Stimulated activated CD8-positive, alpha-beta memory T cell treated with anti-CD3 and anti-CD28 coated beads, Interleukin-12 subunit alpha, Interleukin-12 subunit beta, amount 100 ng/mL, for 24 hours (primary cell): ENCODE data around the gene CUL9.
A peak's percentile ranks its signal among the peaks of the same experiment; 100 is the strongest.
"Not testable (repeated sequence)": the region's sequence is repeated elsewhere in the genome, so short reads cannot be mapped to it uniquely, and the experiment has no call there.

Source experiments
- DNase-seq: peaks from one replicate; pipeline ENCODE4 v3.0.0-alpha.2; 2020; ENCODE audit errors: extremely low read depth

Gene CUL9

DNA sequence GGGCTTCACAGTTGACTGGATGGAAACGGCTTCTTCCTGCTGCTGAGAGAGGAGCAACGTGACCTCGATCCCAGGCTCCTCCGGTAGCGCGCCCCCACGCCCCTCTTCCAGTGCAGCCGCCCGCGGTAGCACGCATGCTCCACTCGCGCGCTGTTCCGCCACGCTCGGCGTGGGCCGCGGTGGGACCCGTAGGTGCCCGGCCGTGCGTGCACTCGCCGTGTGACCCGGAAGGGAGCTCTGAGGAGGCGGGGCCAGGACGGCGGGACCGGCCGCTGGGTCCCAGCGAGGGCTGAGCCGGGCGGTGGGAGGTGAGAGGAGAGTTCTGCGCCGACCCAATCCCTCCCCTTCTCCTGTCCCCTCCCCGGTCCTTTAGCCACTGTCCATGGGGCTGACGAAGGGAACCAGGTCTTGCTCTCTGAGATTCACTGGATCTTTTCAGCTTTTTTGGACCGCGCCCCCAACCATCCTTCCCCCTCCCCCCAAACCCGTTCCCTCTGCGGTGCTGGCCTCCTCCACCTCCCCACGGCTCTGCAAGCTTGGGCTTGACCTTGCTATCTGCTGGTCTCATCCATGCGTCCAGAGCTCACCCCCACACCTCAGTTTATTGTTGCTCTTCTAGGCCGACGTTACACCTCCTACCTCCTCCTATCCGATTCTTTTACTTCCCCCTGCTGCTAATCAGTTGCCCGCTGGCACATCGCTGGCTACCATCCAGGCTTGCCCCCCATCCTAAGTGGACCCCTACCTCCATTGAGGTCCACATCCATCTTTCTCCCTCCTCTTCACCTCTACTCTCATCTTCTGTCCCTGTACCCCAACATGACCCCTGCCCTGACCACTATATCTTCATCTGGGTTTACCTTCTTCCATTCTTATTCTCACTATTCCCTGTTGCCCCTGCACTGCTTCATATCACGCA, at the start of gene CUL9:
Gene CUL9 (plus strand): TSS at position 255 of the 919 bp plus-strand sequence. CDS start 2,115 bp downstream, outside the sequence.
- peak; percentile 66 for DNase-seq

GRCh38 chr6:43138267-43138666, 43.7 kb upstream of the CUL9 start:
- DNase-seq, result no peak

- DNase-seq, result not testable (repeated sequence)
Observed at GRCh38 chr6:43139973-43140372, 42.0 kb upstream of the CUL9 start.

DNA sequence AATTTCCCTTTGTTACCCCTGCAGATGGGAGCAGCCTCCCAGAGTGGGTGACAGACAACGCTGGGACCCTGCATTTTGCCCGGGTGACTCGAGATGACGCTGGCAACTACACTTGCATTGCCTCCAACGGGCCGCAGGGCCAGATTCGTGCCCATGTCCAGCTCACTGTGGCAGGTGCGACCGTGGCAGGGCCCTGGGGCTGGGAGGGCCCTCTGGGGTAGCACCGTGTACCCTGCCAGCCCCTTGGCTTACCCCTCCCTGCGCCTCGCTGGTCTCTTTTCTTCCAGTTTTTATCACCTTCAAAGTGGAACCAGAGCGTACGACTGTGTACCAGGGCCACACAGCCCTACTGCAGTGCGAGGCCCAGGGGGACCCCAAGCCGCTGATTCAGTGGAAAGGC, 40.4 kb upstream of the CUL9 start:
- DNase-seq, result no peak

- no peak for DNase-seq
Observed at GRCh38 chr6:43142101-43142500, 39.9 kb upstream of the CUL9 start.

GRCh38 chr6:43143235-43144128, 38.5 kb upstream of the CUL9 start:
- peak; percentile 47 for DNase-seq

DNA sequence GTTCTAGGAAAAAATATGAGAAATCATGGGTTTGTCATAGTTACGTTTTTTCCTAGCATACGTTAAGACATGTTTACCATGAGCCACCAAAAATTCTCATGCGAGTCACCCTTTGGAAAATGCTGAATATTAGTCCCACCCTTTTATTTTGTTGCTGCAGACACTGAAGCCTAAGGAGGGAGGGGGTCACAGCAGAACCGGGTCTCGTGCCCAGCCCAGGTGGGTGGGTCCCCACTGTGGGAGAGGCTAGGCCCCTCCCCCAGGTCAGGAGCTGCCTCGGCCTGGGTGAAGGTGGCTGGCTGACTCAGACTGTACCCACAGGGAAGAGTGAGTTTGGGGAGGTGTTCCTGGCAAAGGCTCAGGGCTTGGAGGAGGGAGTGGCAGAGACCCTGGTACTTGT, 37.1 kb upstream of the CUL9 start:
- no peak for DNase-seq

DNA sequence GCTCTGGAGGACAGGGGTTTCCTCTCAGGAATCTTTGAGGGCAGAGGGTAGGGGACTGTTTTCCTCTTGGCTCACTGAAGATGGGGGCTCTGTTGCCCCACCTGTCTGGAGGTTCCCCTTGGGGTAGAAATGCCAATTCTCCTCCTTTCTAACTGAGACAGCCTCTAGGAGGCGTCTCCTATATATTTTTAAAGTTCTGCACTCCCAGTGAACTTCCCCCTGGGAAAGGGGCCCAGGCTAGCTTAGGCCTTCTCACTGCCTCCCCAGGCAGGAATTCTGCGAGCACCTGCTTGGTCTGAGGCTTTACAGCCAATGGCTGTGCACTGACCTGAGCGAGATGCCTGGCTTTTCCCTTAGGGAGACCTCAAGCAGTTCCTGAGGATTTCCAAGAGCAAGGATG, 35.7 kb upstream of the CUL9 start:
- no peak for DNase-seq

- no peak for DNase-seq
Observed at GRCh38 chr6:43146709-43147688, 35.0 kb upstream of the CUL9 start.

DNA sequence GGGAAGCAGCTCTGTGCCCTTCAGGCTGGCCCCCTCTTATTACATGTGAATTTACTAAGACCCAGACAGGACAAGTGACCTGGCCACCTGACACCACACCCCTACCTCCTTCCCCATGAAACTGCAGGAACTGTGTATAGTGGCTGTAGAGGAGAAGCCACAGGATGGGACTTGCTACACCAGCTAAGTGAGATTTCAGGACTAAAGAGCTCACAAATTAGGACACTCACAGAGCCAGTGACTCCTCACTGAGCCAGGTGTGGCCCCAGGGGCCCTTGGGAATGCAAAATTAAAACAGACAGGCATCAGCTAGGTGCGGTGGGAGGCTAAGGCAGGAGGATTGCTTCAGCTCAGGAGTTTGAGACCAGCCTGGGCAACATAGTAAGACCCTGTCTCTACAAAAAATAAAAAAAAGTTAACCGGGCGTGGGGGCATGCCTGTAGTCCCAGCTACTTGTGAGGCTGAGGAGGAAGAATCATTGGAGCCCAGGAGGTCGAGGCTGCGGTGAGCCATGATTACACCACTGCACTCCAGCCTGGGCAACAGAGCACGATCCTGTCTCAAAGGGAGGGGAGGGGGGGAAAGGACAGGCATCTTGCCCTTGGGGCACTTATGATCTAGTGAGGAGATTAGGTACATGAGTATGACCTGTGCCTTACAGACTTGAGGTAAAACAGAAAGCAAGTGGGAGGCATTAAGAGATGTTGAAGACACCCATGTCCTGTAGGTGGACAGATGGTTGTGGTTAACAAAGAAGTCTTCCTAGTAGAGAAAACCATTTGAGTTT, 34.1 kb upstream of the CUL9 start:
- DNase-seq, result no peak

DNA sequence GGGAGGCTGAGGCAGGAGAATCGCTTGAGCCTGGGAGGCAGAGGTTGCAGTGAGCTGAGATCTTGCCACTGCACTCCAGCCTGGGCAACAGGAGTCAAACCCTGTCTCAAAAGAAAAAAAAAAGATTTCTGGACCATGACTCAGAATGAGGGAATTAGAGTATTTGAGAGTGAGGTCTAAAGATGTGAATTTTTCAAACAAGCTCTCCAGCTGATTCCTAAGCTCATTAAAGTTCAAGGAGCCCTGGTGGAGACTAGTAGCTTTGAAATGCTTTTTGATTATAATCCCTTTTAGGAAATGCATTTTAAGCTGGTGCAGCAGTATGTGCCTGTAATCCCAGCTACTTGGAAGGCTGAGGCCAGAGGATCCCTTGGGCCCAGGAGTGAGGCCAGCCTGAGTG, 32.7 kb upstream of the CUL9 start:
- no peak for DNase-seq

- no peak for DNase-seq
Observed at GRCh38 chr6:43150051-43150751, 31.8 kb upstream of the CUL9 start.

DNA sequence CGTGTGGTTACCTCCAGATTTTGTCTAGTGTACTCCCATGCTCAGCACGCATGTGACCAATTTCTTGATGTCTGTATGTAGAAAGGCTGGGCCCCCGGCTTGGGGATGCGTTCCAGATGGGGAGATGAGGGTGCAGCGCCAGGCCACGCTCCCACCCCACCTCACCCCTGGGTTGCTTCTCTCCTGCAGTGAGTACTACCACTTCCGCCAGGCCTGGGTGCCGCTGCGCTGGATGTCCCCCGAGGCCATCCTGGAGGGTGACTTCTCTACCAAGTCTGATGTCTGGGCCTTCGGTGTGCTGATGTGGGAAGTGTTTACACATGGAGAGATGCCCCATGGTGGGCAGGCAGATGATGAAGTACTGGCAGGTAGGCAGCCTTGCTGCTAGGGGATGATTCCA, 22.4 kb upstream of the CUL9 start:
- DNase-seq, result no peak

GRCh38 chr6:43163899-43164298, 18.1 kb upstream of the CUL9 start:
- no peak for DNase-seq

DNA sequence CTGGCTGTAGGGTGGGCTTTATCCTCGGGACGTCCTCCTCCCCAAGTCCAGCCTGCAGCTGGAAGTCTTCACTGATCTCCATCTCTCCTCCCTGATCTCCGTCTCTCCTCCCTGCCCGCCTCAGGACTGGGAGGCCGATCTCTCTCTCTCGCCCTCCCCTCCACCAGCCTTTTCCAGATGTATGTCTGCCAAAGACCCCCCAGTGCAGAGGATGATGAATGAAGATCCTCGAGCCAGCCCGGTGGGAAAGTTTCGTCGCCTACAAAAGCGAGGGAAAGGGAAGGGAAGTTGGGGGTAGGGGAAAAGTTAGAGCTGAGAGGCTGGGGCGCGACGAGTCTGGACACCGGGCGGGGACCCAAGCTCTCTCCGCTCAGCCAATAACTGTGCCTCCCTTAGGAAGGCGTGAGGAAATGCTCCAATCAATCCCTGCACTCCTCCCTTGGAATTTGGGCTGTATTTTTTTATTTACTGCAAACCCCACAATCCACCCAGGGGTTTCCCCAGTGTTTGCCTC, 11.5 kb upstream of the CUL9 start:
- DNase-seq, result no peak

DNA sequence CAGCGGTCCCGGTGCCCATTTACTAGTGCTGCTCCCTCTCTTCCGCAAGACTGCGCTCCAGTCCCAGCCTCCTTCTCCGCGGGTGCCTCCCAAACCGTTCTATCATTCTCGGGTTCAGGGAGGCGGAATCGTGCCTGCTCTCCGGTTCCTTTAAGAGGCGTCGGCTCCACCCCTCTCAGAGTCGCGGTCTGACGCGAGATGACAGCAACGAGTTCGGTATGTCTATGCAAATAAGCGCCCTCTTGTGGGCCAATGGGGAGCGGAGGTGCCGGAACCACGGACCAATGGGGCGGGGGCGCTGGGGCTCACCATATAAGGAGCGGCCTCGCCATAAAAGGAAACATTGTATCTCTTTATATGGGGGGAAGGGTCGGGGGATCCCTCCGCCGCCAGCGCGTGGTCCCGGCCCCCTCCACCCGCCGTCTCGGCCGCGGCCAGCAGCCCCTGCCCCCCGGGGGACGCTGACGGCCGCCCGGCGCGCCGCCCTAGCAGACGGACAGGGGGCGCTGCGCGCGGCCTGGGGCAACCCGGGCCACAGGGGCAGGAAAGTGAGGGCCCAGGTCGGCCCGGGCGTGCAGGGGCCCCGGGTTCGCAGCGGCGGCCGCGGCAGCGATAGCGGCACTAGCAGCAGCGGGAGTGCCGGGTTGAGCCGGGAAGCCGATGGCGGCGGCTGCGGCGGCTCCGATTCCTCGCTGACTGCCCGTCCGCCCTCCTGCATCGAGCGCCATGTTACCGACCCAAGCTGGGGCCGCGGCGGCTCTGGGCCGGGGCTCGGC, 10.9 kb upstream of the CUL9 start, which contains the start of gene SRF:
Gene SRF (plus strand): TSS at position 339 of the 776 bp plus-strand sequence. CDS start 388 bp downstream, at position 727.
- peak; percentile 99 for DNase-seq

- no peak for DNase-seq
Observed at GRCh38 chr6:43171707-43172103, 10.3 kb upstream of the CUL9 start.

DNA sequence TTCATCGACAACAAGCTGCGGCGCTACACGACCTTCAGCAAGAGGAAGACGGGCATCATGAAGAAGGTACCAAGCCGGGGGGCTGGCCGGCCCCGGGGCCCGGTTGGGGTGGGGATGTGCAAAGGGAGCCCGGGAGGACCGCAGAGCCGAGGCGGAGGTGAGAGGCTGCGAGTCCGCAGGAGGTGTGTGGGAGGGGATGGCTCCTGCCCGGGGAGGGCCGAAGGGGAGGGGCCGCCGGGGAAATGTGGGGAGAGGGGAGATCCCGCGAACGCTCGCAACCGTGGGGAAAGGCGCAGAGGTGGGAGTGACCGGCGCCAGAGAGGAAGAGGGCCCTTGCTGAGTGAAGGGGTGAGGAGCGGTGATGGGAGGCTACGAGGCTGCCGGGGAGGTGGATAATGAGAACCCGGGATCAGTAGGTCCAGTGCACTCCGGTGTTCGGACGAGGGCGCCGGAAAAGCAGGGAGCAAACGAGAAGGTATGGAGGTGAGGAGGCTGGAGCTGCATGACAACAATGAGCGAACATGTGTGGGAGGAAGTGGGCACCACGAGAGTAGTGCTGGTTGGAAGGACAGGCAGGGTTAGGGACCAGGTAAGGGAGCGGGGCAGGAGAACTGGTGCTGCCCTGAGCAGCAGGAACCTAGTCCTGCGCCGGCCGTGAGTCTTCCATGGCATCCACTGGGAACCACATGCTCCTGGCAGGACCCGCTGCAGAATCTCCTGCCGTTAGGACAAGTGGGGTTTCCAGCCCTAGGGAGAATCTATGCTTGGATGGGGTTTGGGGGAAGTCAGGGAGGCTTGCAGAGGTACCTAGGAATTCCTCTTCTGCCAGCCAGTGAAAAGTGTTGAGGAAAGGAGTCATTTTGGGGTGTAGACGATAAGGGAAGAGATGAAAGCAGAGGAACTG, 9.6 kb upstream of the CUL9 start:
- peak; percentile 14 for DNase-seq
